SK-N-SH (cell line): Measurements from ENCODE around the gene IL1R2. TPM values are rescaled to one million over a fixed set of nuclear protein-coding genes. Genes with fewer than 3 reads are reported as not detected.
A peak's percentile ranks its signal among the peaks of the same experiment; 100 is the strongest.

Experiments
- CTCF ChIA-PET: fragments of 300-600, 350-600 bp; formaldehyde crosslinking; extraction: SDS; loops from one replicate; lab custom pipeline; 2021; lab: Yijun Ruan, JAX
- POLR2A ChIA-PET: fragments of 350-600 bp; sonication (Branson Sonifier 250); formaldehyde crosslinking; extraction: SDS; loops from one replicate; lab custom pipeline; 2020; ENCODE audit warnings: antibody characterized with exemption, inconsistent platforms; lab: Yijun Ruan, JAX
- DNase-seq: peaks from one replicate; pipeline ENCODE4 v3.0.0; 2012
- H2AFZ ChIP-seq: fragments of 200-600 bp; sonication (generic); 2 replicates; pipeline ENCODE4 v1.8.1; 2016; ENCODE audit warnings: antibody characterized with exemption, mild to moderate bottlenecking, low read depth
- H3F3A ChIP-seq: fragments of 200-600 bp; sonication (generic); replicated peaks from 2 replicates; pipeline ENCODE3; 2016; ENCODE audit warnings: antibody characterized with exemption, mild to moderate bottlenecking; ENCODE audit not compliant: insufficient read depth
- H3K27ac ChIP-seq, 2 experiments: fragments of 200-500 bp in 1 of 2; fragments of 200-600 bp in 1 of 2; sonication (Bioruptor generic) in 1 of 2; sonication (generic), shearing (Covaris generic) in 1 of 2; 2 replicates each; pipeline versions ENCODE4 v1.5.1 to v1.6.1; 2014 to 2016; ENCODE audit warnings: low read depth in 2 of 2, inconsistent platforms in 1 of 2, low read length in 1 of 2, mild to moderate bottlenecking in 1 of 2, mixed read lengths in 1 of 2
- H3K27me3 ChIP-seq: fragments of 200-600 bp; sonication (generic), shearing (Covaris generic); 2 replicates; pipeline ENCODE4 v1.6.1; 2016; ENCODE audit warnings: mixed run types; ENCODE audit not compliant: insufficient read depth
- H3K36me3 ChIP-seq, 2 experiments: fragments of 200-500 bp in 1 of 2; fragments of 200-600 bp in 1 of 2; sonication (Bioruptor generic) in 1 of 2; sonication (generic) in 1 of 2; replicated peaks in 1 of 2; 2 replicates each; pipeline versions ENCODE3 to v1.5.1; 2014 to 2016; ENCODE audit warnings: low read length in 1 of 2, mild to moderate bottlenecking in 1 of 2; ENCODE audit not compliant: insufficient read depth in 2 of 2, control insufficient read depth in 1 of 2
- H3K4me1 ChIP-seq, 2 experiments: fragments of 200-500 bp in 1 of 2; fragments of 200-600 bp in 1 of 2; sonication (Bioruptor generic) in 1 of 2; sonication (generic), shearing (Covaris generic) in 1 of 2; 2 replicates each; pipeline versions ENCODE4 v1.5.1 to v1.6.1; 2014 to 2016; ENCODE audit warnings: low read depth in 1 of 2, low read length in 1 of 2, mixed run types in 1 of 2; ENCODE audit not compliant: insufficient read depth in 2 of 2, control insufficient read depth in 1 of 2
- H3K4me2 ChIP-seq: fragments of 200-600 bp; sonication (generic), shearing (Covaris generic); 2 replicates; pipeline ENCODE4 v1.6.1; 2017; ENCODE audit warnings: mixed run types
- H3K4me3 ChIP-seq, 2 experiments: fragments of 200-500 bp in 1 of 2; fragments of 200-600 bp in 1 of 2; sonication (Bioruptor generic) in 1 of 2; sonication (generic), shearing (Covaris generic) in 1 of 2; 2 replicates each; pipeline versions ENCODE4 v1.5.1 to v1.8.1; 2014 to 2016; ENCODE audit warnings: low read depth in 2 of 2, inconsistent platforms in 1 of 2, low read length in 1 of 2, mild to moderate bottlenecking in 1 of 2, mixed read lengths in 1 of 2, moderate library complexity in 1 of 2
- H3K79me2 ChIP-seq: fragments of 200-600 bp; sonication (generic); 2 replicates; pipeline ENCODE4 v1.8.1; 2017; ENCODE audit warnings: mild to moderate bottlenecking; ENCODE audit not compliant: insufficient read depth
- H3K9ac ChIP-seq: fragments of 200-600 bp; sonication (generic); 2 replicates; pipeline ENCODE4 v1.6.1; 2017; ENCODE audit warnings: mixed run types
- H3K9me2 ChIP-seq: fragments of 200-600 bp; sonication (generic); 2 replicates; pipeline ENCODE4 v1.6.1; 2017; ENCODE audit warnings: mixed run types
- H3K9me3 ChIP-seq: fragments of 200-600 bp; sonication (generic); 2 replicates; pipeline ENCODE4 v1.6.1; 2017; ENCODE audit warnings: mixed run types, mild to moderate bottlenecking, moderate library complexity
- H4K20me1 ChIP-seq: fragments of 200-600 bp; sonication (generic); 2 replicates; pipeline ENCODE4 v1.6.1; 2017; ENCODE audit warnings: mild to moderate bottlenecking, mixed run types; ENCODE audit not compliant: insufficient read depth
- ELF1 ChIP-seq: IDR thresholded peaks from 2 replicates; pipeline ENCODE4 v1.4.0; 2012
- FOXM1 ChIP-seq: IDR thresholded peaks from 2 replicates; pipeline ENCODE4 v1.4.0; 2012; ENCODE audit warnings: low read depth, mild to moderate bottlenecking
- JUND ChIP-seq: IDR thresholded peaks from 2 replicates; pipeline ENCODE4 v1.4.0; 2012
- POLR2AphosphoS5 ChIP-seq: IDR thresholded peaks from 2 replicates; pipeline ENCODE4 v1.6.1; 2012; ENCODE audit warnings: low read depth, low read length
- RCOR1 ChIP-seq: fragments of 150-350 bp; IDR thresholded peaks from 2 replicates; pipeline ENCODE4 v1.6.1; 2017; ENCODE audit warnings: antibody characterized with exemption, low read length
- TCF12 ChIP-seq: IDR thresholded peaks from 2 replicates; pipeline ENCODE4 v1.4.0; 2012
- TEAD4 ChIP-seq: IDR thresholded peaks from 2 replicates; pipeline ENCODE4 v1.4.0; 2012; ENCODE audit warnings: mild to moderate bottlenecking, borderline replicate concordance; ENCODE audit not compliant: insufficient read depth
- WGBS: methylation state at CpG from one replicate; pipeline ENCODE4 v1.1.6; 2017; ENCODE audit warnings: low lambda C conversion rate; 5-methylcytosine and 5-hydroxymethylcytosine counted together
- polyA plus RNA-seq, 3 experiments: library from polyadenylated mRNA; depleted of rRNA; stranded (reverse); fragments of >200 nt; gene quantifications; 2 replicates each; pipeline ENCODE4 v1.2.3, GENCODE V29; 2012
- TF ChIP-seq, protein P1 (sequence below): fragments of 150-350 bp; IDR thresholded peaks from 2 replicates; pipeline ENCODE4 v1.6.1; 2016; ENCODE audit warnings: mild to moderate bottlenecking, low read depth, low read length
- TF ChIP-seq, protein P2 (sequence below): fragments of 150-350 bp; IDR thresholded peaks from 2 replicates; pipeline ENCODE4 v1.6.1; 2017; ENCODE audit warnings: antibody characterized with exemption, low read length, low read depth, borderline replicate concordance
- TF ChIP-seq, protein P3 (sequence below): IDR thresholded peaks from 2 replicates; pipeline ENCODE4 v1.6.1; 2012; ENCODE audit warnings: mild to moderate bottlenecking, low read depth, low read length, moderate library complexity

IL1R2 gene
- polyA plus RNA-seq, 1 of the 3 experiments (the other 2 are of a cell fraction) = 0.16 TPM

DNA sequence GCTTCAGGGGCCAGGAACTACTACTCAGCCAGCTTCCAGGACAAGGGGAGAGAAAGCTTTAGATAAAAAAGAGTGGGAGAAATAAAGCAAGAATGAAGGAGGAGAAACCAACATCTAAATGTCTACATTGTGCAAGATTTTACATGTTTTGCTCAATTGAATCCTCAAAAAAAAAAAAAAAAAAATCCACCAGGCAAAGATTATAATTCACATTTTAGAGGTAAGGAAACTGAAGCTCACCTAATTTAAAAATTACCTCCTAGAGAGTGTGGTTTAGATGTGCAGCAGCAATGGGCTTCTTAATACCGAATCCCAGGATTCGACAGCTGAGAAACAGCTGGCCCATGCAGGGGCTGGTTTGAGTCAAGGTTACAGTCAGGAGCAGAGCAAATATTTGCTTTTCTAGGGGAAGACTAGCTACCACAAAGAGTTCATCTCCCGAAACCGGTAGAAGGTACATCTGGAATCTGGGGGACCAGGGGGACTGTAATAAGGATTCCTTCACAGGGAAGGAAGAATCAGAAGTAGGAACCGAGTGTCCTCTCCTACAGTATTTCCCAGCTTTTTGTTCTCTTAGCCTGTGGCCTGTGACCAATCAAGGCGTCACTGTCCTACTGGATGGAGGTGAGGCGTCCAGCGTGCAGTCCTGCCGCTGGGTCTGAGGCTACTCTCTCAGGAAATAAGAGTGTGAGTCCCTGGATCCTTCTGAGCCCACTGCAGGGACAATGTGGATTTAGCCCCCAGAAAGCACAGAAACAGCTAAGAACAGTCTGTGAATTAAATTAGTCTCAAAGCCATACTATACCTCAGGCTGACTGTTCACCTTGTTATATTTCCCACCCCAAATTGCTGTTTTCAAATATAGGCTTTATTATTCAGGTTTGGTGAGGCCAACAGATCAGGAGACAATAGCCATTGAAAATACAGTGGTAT, 42.3 kb downstream of the IL1R2 start:
- WGBS = 37% methylated on average over 8 of the region's 9 CpGs
- Histone ChIP-seq H4K20me1 (no peaks in the 10 kb centered on the region), H3K79me2 (no peaks in the 10 kb centered on the region), H3K9me3 (no peaks in the 10 kb centered on the region), H3K9ac (0 out of 2 replicates have a peak overlapping the region, but pooled peaks have one; percentile 16), H2AFZ (peak overlapping the region; percentile 49; the same call in 1 of the 2 replicates), H3K4me2 (peak overlapping the region; percentile 31), H3K36me3 (no peaks in the 10 kb centered on the region), H3K27ac (peak overlapping the region in 1 of 2 experiments; percentile 8; a peak in 1 of 4 replicates), H3K9me2 (no peaks in the 10 kb centered on the region), H3K4me1 (peaks cover 0 to 12% of the 10 kb centered on the region in 2 experiments; a peak in 2 of 4 replicates), H3K27me3 (no peaks in the 10 kb centered on the region), H3F3A (peaks cover 16% of the 10 kb centered on the region), H3K4me3 (no peak overlapping the region)
- TF ChIP-seq POLR2AphosphoS5 (peak; percentile 0; the same call in 1 of the 2 replicates), TEAD4 (no peak)
- DNase-seq = no peak
- CTCF ChIA-PET = interaction anchor here (0.7 to 6.6 kb wide), 5 partner anchors 10 to 719 kb away, joined by 3 to 34 read pairs (median 5); no protein-coding TSS in a partner anchor
- POLR2A ChIA-PET = no interaction called here

DNA sequence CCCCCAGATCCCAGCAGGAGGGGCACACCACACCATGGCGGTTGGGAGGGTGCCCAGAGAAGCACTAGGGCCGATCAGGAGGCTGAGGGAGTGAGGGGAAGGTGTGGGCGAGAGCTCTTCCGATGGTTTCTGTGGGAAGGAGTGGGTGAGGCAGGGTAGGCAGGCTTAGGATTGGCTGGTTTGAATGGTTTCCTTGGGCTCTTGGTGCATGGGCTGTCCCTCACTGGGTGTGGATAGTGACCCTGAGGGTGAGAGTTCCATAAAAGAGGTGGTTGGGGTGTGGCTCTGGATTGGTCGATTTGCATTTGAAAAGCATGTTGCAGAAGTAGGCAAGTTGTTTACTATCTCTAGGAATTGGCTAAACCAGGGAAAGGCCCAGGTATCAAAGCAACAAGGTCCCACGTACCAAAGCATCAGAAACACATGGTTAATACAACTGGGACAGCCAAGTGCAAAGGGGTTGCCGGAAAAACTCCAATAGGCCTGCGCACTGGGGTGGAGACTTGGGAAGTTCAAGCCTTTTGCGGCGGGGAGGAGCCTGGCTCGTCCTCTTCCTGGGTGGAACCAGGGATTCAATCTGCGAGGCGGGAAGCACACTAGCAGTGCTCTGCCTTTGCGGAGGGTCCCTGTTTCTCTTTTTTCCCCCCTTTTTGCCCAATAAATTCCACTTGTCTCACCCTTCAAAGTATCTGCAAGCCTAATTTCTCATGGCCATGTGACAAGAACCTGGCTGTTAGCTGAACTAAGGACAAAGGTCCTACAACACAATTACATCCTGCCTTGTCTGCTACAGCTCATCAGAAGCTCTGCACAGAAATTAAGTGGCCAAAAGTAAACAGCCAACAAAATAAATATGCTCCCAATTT, 43.2 kb downstream of the IL1R2 start:
- 70% methylated on average over 14 of the region's 14 CpGs for WGBS
- peaks cover 16% of the 10 kb centered on the region for H3F3A ChIP-seq
- ChIA-PET CTCF (interaction anchor here (2.2 to 6.6 kb wide), 3 partner anchors 14 to 206 kb away, joined by 10 to 34 read pairs (median 24); no protein-coding TSS in a partner anchor), POLR2A (no interaction called here)
- H3K4me2 ChIP-seq = no peak overlapping the region
- no peaks in the 10 kb centered on the region for H3K9me2 ChIP-seq
- no peak overlapping the region for H3K27ac ChIP-seq
- no peaks in the 10 kb centered on the region for H3K36me3 ChIP-seq
- no peak for DNase-seq
- H3K4me1 ChIP-seq = peaks cover 0 to 12% of the 10 kb centered on the region in 2 experiments; a peak in 2 of 4 replicates
- no peaks in the 10 kb centered on the region for H3K9me3 ChIP-seq
- no peak overlapping the region for H2AFZ ChIP-seq
- no peak overlapping the region for H3K4me3 ChIP-seq
- H3K27me3 ChIP-seq = no peaks in the 10 kb centered on the region
- H3K9ac ChIP-seq = no peak overlapping the region
- no peak for TF ChIP-seq POLR2AphosphoS5
- no peak for TF ChIP-seq ELF1
- TF ChIP-seq RCOR1 = no peak
- no peak for TF ChIP-seq TCF12
- TF ChIP-seq, protein P1, sequence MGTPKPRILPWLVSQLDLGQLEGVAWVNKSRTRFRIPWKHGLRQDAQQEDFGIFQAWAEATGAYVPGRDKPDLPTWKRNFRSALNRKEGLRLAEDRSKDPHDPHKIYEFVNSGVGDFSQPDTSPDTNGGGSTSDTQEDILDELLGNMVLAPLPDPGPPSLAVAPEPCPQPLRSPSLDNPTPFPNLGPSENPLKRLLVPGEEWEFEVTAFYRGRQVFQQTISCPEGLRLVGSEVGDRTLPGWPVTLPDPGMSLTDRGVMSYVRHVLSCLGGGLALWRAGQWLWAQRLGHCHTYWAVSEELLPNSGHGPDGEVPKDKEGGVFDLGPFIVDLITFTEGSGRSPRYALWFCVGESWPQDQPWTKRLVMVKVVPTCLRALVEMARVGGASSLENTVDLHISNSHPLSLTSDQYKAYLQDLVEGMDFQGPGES = no peak
- no peak for TF ChIP-seq FOXM1
- no peak for TF ChIP-seq JUND
- TF ChIP-seq, protein P2, sequence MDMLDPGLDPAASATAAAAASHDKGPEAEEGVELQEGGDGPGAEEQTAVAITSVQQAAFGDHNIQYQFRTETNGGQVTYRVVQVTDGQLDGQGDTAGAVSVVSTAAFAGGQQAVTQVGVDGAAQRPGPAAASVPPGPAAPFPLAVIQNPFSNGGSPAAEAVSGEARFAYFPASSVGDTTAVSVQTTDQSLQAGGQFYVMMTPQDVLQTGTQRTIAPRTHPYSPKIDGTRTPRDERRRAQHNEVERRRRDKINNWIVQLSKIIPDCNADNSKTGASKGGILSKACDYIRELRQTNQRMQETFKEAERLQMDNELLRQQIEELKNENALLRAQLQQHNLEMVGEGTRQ = no peak
- TF ChIP-seq, protein P3, sequence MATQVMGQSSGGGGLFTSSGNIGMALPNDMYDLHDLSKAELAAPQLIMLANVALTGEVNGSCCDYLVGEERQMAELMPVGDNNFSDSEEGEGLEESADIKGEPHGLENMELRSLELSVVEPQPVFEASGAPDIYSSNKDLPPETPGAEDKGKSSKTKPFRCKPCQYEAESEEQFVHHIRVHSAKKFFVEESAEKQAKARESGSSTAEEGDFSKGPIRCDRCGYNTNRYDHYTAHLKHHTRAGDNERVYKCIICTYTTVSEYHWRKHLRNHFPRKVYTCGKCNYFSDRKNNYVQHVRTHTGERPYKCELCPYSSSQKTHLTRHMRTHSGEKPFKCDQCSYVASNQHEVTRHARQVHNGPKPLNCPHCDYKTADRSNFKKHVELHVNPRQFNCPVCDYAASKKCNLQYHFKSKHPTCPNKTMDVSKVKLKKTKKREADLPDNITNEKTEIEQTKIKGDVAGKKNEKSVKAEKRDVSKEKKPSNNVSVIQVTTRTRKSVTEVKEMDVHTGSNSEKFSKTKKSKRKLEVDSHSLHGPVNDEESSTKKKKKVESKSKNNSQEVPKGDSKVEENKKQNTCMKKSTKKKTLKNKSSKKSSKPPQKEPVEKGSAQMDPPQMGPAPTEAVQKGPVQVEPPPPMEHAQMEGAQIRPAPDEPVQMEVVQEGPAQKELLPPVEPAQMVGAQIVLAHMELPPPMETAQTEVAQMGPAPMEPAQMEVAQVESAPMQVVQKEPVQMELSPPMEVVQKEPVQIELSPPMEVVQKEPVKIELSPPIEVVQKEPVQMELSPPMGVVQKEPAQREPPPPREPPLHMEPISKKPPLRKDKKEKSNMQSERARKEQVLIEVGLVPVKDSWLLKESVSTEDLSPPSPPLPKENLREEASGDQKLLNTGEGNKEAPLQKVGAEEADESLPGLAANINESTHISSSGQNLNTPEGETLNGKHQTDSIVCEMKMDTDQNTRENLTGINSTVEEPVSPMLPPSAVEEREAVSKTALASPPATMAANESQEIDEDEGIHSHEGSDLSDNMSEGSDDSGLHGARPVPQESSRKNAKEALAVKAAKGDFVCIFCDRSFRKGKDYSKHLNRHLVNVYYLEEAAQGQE = no peak
- H3K79me2 ChIP-seq = no peaks in the 10 kb centered on the region
- H4K20me1 ChIP-seq = no peaks in the 10 kb centered on the region
